Activated CD4-positive, alpha-beta T cell treated with anti-CD3 and anti-CD28 coated beads, Interleukin-2, Interleukin-6, amounts not matched to agents 100 ng/mL and 50 ng/mL, durations not matched to agents 16 hours and 8 hours (primary cell): Measurements from ENCODE around the gene AK8.

Experiments used
- DNase-seq: peaks from one replicate; pipeline ENCODE4 v3.0.0-alpha.2; 2020

AK8 gene

GRCh38 chr9:132857616-132858342, 20.3 kb downstream of the AK8 start:
- no peak for DNase-seq

- no peak for DNase-seq
These were observed 21.1 kb downstream of the AK8 start for GRCh38 chr9:132857031-132857430.

GRCh38 chr9:132855904-132856303, 22.2 kb downstream of the AK8 start:
- DNase-seq: no peak

- DNase-seq: no peak
These were observed 23.3 kb downstream of the AK8 start for GRCh38 chr9:132854832-132855231.

- DNase-seq: no peak
These were observed 24.6 kb downstream of the AK8 start for GRCh38 chr9:132853482-132853881.

- no peak for DNase-seq
These were observed 28.8 kb downstream of the AK8 start for GRCh38 chr9:132849185-132849706.

- no peak for DNase-seq
These were observed 31.1 kb downstream of the AK8 start for GRCh38 chr9:132846918-132847515.

- no peak for DNase-seq
These were observed 31.8 kb downstream of the AK8 start for GRCh38 chr9:132846109-132846917.

- no peak for DNase-seq
These were observed 35.7 kb downstream of the AK8 start for GRCh38 chr9:132842124-132843044.

- DNase-seq: no peak
These were observed 37.1 kb downstream of the AK8 start for GRCh38 chr9:132840980-132841379.

GRCh38 chr9:132838291-132838690, 39.8 kb downstream of the AK8 start:
- no peak for DNase-seq

GRCh38 chr9:132837501-132838286, 40.4 kb downstream of the AK8 start:
- no peak for DNase-seq

- DNase-seq: no peak
These were observed 43.7 kb downstream of the AK8 start for GRCh38 chr9:132834343-132834742.

- no peak for DNase-seq
These were observed 44.4 kb downstream of the AK8 start for GRCh38 chr9:132833550-132834121.

GRCh38 chr9:132832171-132832881, 45.8 kb downstream of the AK8 start:
- no peak for DNase-seq

- DNase-seq: no peak
These were observed 49.8 kb downstream of the AK8 start for GRCh38 chr9:132828201-132828770.

- no peak for DNase-seq
These were observed 50.7 kb downstream of the AK8 start for GRCh38 chr9:132827366-132827765.

- DNase-seq: no peak
These were observed 51.3 kb downstream of the AK8 start for GRCh38 chr9:132826621-132827365.

GRCh38 chr9:132826131-132826530, 52.0 kb downstream of the AK8 start:
- DNase-seq: no peak

GRCh38 chr9:132825430-132825829, 52.7 kb downstream of the AK8 start:
- no peak for DNase-seq
